ENCODE data around the gene SND1. TPM values are rescaled to one million over a fixed set of nuclear protein-coding genes. Genes with fewer than 3 reads are reported as not detected.

SND1 gene
- total RNA-seq, 1 donor = 80.2 TPM

GRCh38 chr7:127692200-127692599 lies 40.2 kb downstream of the SND1 start:
- Histone ChIP-seq H3K4me3 (ENCODE audit: low read length) (no peak overlapping the region), H3K27me3 (ENCODE audit: insufficient read depth, low read length) (no peaks in the 10 kb centered on the region), H3K4me1 (ENCODE audit: insufficient read depth, low read length) (no peaks in the 10 kb centered on the region), H3K9me3 (ENCODE audit: low read depth, low read length) (no peaks in the 10 kb centered on the region)

- no peaks in the 10 kb centered on the region for H3K27me3 ChIP-seq (ENCODE audit: insufficient read depth, low read length)
- H3K4me1 ChIP-seq (ENCODE audit: insufficient read depth, low read length) = no peaks in the 10 kb centered on the region
- H3K4me3 ChIP-seq (ENCODE audit: low read length) = no peak overlapping the region
- no peaks in the 10 kb centered on the region for H3K9me3 ChIP-seq (ENCODE audit: low read depth, low read length)
Measured at GRCh38 chr7:127699853-127700252, 47.9 kb downstream of the SND1 start.

GRCh38 chr7:127702052-127702652 lies 50.2 kb downstream of the SND1 start:
- H3K9me3 ChIP-seq (ENCODE audit: low read depth, low read length) = no peaks in the 10 kb centered on the region
- H3K4me3 ChIP-seq (ENCODE audit: low read length) = no peak overlapping the region
- H3K4me1 ChIP-seq (ENCODE audit: insufficient read depth, low read length) = no peaks in the 10 kb centered on the region
- H3K27me3 ChIP-seq (ENCODE audit: insufficient read depth, low read length) = no peaks in the 10 kb centered on the region

- Histone ChIP-seq H3K9me3 (ENCODE audit: low read depth, low read length) (no peaks in the 10 kb centered on the region), H3K27me3 (ENCODE audit: insufficient read depth, low read length) (no peaks in the 10 kb centered on the region), H3K4me1 (ENCODE audit: insufficient read depth, low read length) (no peaks in the 10 kb centered on the region), H3K4me3 (ENCODE audit: low read length) (no peak overlapping the region)
Measured at GRCh38 chr7:127702938-127703337, 50.9 kb downstream of the SND1 start.

GRCh38 chr7:127704211-127704610 lies 52.2 kb downstream of the SND1 start:
- no peak overlapping the region for H3K4me3 ChIP-seq (ENCODE audit: low read length)
- H3K4me1 ChIP-seq (ENCODE audit: insufficient read depth, low read length) = no peaks in the 10 kb centered on the region
- no peaks in the 10 kb centered on the region for H3K9me3 ChIP-seq (ENCODE audit: low read depth, low read length)
- no peaks in the 10 kb centered on the region for H3K27me3 ChIP-seq (ENCODE audit: insufficient read depth, low read length)

- Histone ChIP-seq H3K4me3 (ENCODE audit: low read length) (no peak overlapping the region), H3K4me1 (ENCODE audit: insufficient read depth, low read length) (no peaks in the 10 kb centered on the region), H3K9me3 (ENCODE audit: low read depth, low read length) (no peaks in the 10 kb centered on the region), H3K27me3 (ENCODE audit: insufficient read depth, low read length) (no peaks in the 10 kb centered on the region)
Measured at GRCh38 chr7:127705461-127705959, 53.5 kb downstream of the SND1 start.

GRCh38 chr7:127706766-127707165 lies 54.8 kb downstream of the SND1 start:
- Histone ChIP-seq H3K4me3 (ENCODE audit: low read length) (no peak overlapping the region), H3K4me1 (ENCODE audit: insufficient read depth, low read length) (no peaks in the 10 kb centered on the region), H3K27me3 (ENCODE audit: insufficient read depth, low read length) (no peaks in the 10 kb centered on the region), H3K9me3 (ENCODE audit: low read depth, low read length) (peaks cover 7% of the 10 kb centered on the region)

GRCh38 chr7:127708201-127708600 lies 56.2 kb downstream of the SND1 start:
- H3K4me3 ChIP-seq (ENCODE audit: low read length) = no peak overlapping the region
- H3K27me3 ChIP-seq (ENCODE audit: insufficient read depth, low read length) = no peaks in the 10 kb centered on the region
- no peaks in the 10 kb centered on the region for H3K4me1 ChIP-seq (ENCODE audit: insufficient read depth, low read length)
- peaks cover 7% of the 10 kb centered on the region for H3K9me3 ChIP-seq (ENCODE audit: low read depth, low read length)

GRCh38 chr7:127708788-127709187 lies 56.8 kb downstream of the SND1 start:
- Histone ChIP-seq H3K4me3 (ENCODE audit: low read length) (no peak overlapping the region), H3K9me3 (ENCODE audit: low read depth, low read length) (peaks cover 7% of the 10 kb centered on the region), H3K4me1 (ENCODE audit: insufficient read depth, low read length) (no peaks in the 10 kb centered on the region), H3K27me3 (ENCODE audit: insufficient read depth, low read length) (no peaks in the 10 kb centered on the region)

GRCh38 chr7:127710635-127711034 lies 58.6 kb downstream of the SND1 start:
- Histone ChIP-seq H3K27me3 (ENCODE audit: insufficient read depth, low read length) (no peaks in the 10 kb centered on the region), H3K4me1 (ENCODE audit: insufficient read depth, low read length) (no peaks in the 10 kb centered on the region), H3K4me3 (ENCODE audit: low read length) (no peak overlapping the region), H3K9me3 (ENCODE audit: low read depth, low read length) (peaks cover 7% of the 10 kb centered on the region)

GRCh38 chr7:127711872-127712271 lies 59.9 kb downstream of the SND1 start:
- no peaks in the 10 kb centered on the region for H3K4me1 ChIP-seq (ENCODE audit: insufficient read depth, low read length)
- no peaks in the 10 kb centered on the region for H3K27me3 ChIP-seq (ENCODE audit: insufficient read depth, low read length)
- no peak overlapping the region for H3K4me3 ChIP-seq (ENCODE audit: low read length)
- peaks cover 7% of the 10 kb centered on the region for H3K9me3 ChIP-seq (ENCODE audit: low read depth, low read length)

GRCh38 chr7:127713006-127713405 lies 61.0 kb downstream of the SND1 start:
- no peaks in the 10 kb centered on the region for H3K27me3 ChIP-seq (ENCODE audit: insufficient read depth, low read length)
- H3K4me3 ChIP-seq (ENCODE audit: low read length) = no peak overlapping the region
- peaks cover 7% of the 10 kb centered on the region for H3K9me3 ChIP-seq (ENCODE audit: low read depth, low read length)
- no peaks in the 10 kb centered on the region for H3K4me1 ChIP-seq (ENCODE audit: insufficient read depth, low read length)

GRCh38 chr7:127713758-127714157 lies 61.8 kb downstream of the SND1 start:
- H3K4me1 ChIP-seq (ENCODE audit: insufficient read depth, low read length) = no peaks in the 10 kb centered on the region
- no peak overlapping the region for H3K4me3 ChIP-seq (ENCODE audit: low read length)
- H3K9me3 ChIP-seq (ENCODE audit: low read depth, low read length) = peaks cover 7% of the 10 kb centered on the region
- H3K27me3 ChIP-seq (ENCODE audit: insufficient read depth, low read length) = no peaks in the 10 kb centered on the region

- no peaks in the 10 kb centered on the region for H3K27me3 ChIP-seq (ENCODE audit: insufficient read depth, low read length)
- peaks cover 7% of the 10 kb centered on the region for H3K9me3 ChIP-seq (ENCODE audit: low read depth, low read length)
- no peaks in the 10 kb centered on the region for H3K4me1 ChIP-seq (ENCODE audit: insufficient read depth, low read length)
- no peak overlapping the region for H3K4me3 ChIP-seq (ENCODE audit: low read length)
Measured at GRCh38 chr7:127715272-127715671, 63.3 kb downstream of the SND1 start.

- peaks cover 5% of the 10 kb centered on the region for H3K9me3 ChIP-seq (ENCODE audit: low read depth, low read length)
- H3K4me1 ChIP-seq (ENCODE audit: insufficient read depth, low read length) = no peaks in the 10 kb centered on the region
- H3K27me3 ChIP-seq (ENCODE audit: insufficient read depth, low read length) = no peaks in the 10 kb centered on the region
- no peak overlapping the region for H3K4me3 ChIP-seq (ENCODE audit: low read length)
Measured at GRCh38 chr7:127715901-127716300, 63.9 kb downstream of the SND1 start.
